Peyer's patch (tissue), 4 donors: ENCODE results near the gene CDH6. TPM values are rescaled to one million over a fixed set of nuclear protein-coding genes. Genes with fewer than 3 reads are reported as not detected.

Experiments
- DNase-seq, 3 donors: peaks; one replicate each; pipeline ENCODE4 v3.0.0-alpha.2; 2017 to 2019
- H3K27ac ChIP-seq, 4 donors: fragments of 200-600 bp; sonication (generic); one replicate each; pipeline ENCODE4 v1.5.1; 2016 to 2019
- H3K27me3 ChIP-seq, 2 donors: fragments of 200-600 bp; sonication (generic); one replicate each; pipeline ENCODE4 v1.5.1; 2019
- H3K36me3 ChIP-seq, 3 donors: fragments of 200-600 bp; sonication (generic); one replicate each; pipeline ENCODE4 v1.5.1; 2016 to 2019
- H3K4me1 ChIP-seq, 4 donors: fragments of 200-600 bp; sonication (generic); one replicate each; pipeline ENCODE4 v1.5.1; 2016 to 2019
- H3K4me3 ChIP-seq, 4 donors: fragments of 200-600 bp; sonication (generic); 1 replicate in 3 of 4; 2 replicates in 1 of 4; pipeline ENCODE4 v1.5.1; 2016 to 2019; ENCODE audit warnings: mild to moderate bottlenecking in 1 of 4
- H3K9me3 ChIP-seq, 4 donors: fragments of 200-600 bp; sonication (generic); one replicate each; pipeline ENCODE4 v1.5.1; 2016 to 2019; ENCODE audit warnings: mild to moderate bottlenecking in 1 of 4
- CTCF ChIP-seq, 6 experiments: fragments of 450-650 bp in 4 of 6; fragments of 200-600 bp in 2 of 6; sonication (generic) in 1 of 6; IDR thresholded peaks; one replicate each; pipeline ENCODE4 v1.5.1; 2017 to 2019; ENCODE audit warnings: antibody characterized with exemption in 6 of 6, mild to moderate bottlenecking in 3 of 6, moderate library complexity in 1 of 6
- POLR2A ChIP-seq, 2 donors: fragments of 450-650 bp; IDR thresholded peaks; one replicate each; pipeline ENCODE4 v1.5.1; 2017; ENCODE audit warnings: antibody characterized with exemption in 2 of 2, mild to moderate bottlenecking in 2 of 2, moderate library complexity in 2 of 2
- total RNA-seq, 4 donors: library from RNA; depleted of rRNA; stranded (reverse); fragments of >200 nt; gene quantifications; one replicate each; pipeline ENCODE4 v1.1.0, GENCODE V29; 2016

CDH6 gene
- total RNA-seq, 4 donors from 2014 or later: 0.85 to 5.8 (median 1.1) TPM

- no peak overlapping the region for H3K4me3 ChIP-seq
- H3K27me3 ChIP-seq: no peaks in the 10 kb centered on the region
- no peak for TF ChIP-seq CTCF (IDR thresholded peaks at IDR 0.05)
- no peak for TF ChIP-seq POLR2A (IDR thresholded peaks at IDR 0.05)
- DNase-seq: no peak
- H3K4me1 ChIP-seq: no peaks in the 10 kb centered on the region
- H3K9me3 ChIP-seq: no peaks in the 10 kb centered on the region
- H3K27ac ChIP-seq: no peak overlapping the region
- no peaks in the 10 kb centered on the region for H3K36me3 ChIP-seq
Measured at GRCh38 chr5:31244921-31245320, 51.4 kb downstream of the CDH6 start.

- TF ChIP-seq POLR2A (IDR thresholded peaks at IDR 0.05) (no peak), CTCF (IDR thresholded peaks at IDR 0.05) (no peak)
- Histone ChIP-seq H3K36me3 (no peaks in the 10 kb centered on the region), H3K27ac (no peak overlapping the region), H3K4me1 (no peaks in the 10 kb centered on the region), H3K27me3 (no peaks in the 10 kb centered on the region), H3K9me3 (no peaks in the 10 kb centered on the region), H3K4me3 (no peak overlapping the region)
- no peak for DNase-seq
Measured at GRCh38 chr5:31247381-31247780, 53.9 kb downstream of the CDH6 start.

GRCh38 chr5:31250201-31250600, 56.7 kb downstream of the CDH6 start:
- Histone ChIP-seq H3K36me3 (no peaks in the 10 kb centered on the region), H3K27ac (no peak overlapping the region), H3K4me3 (no peak overlapping the region), H3K9me3 (no peaks in the 10 kb centered on the region), H3K4me1 (no peaks in the 10 kb centered on the region), H3K27me3 (no peaks in the 10 kb centered on the region)
- DNase-seq: no peak
- TF ChIP-seq POLR2A (IDR thresholded peaks at IDR 0.05) (no peak), CTCF (IDR thresholded peaks at IDR 0.05) (no peak)

GRCh38 chr5:31251032-31251431, 57.5 kb downstream of the CDH6 start:
- Histone ChIP-seq H3K9me3 (no peaks in the 10 kb centered on the region), H3K27ac (no peak overlapping the region), H3K36me3 (no peaks in the 10 kb centered on the region), H3K4me1 (no peaks in the 10 kb centered on the region), H3K27me3 (no peaks in the 10 kb centered on the region), H3K4me3 (no peak overlapping the region)
- TF ChIP-seq CTCF (IDR thresholded peaks at IDR 0.05) (no peak), POLR2A (IDR thresholded peaks at IDR 0.05) (no peak)
- DNase-seq: no peak

GRCh38 chr5:31255041-31255440, 61.6 kb downstream of the CDH6 start:
- H3K9me3 ChIP-seq: no peaks in the 10 kb centered on the region
- no peaks in the 10 kb centered on the region for H3K27me3 ChIP-seq
- H3K4me3 ChIP-seq: no peak overlapping the region
- no peaks in the 10 kb centered on the region for H3K36me3 ChIP-seq
- no peaks in the 10 kb centered on the region for H3K4me1 ChIP-seq
- no peak overlapping the region for H3K27ac ChIP-seq
- DNase-seq: no peak
- TF ChIP-seq POLR2A (IDR thresholded peaks at IDR 0.05): no peak
- TF ChIP-seq CTCF (IDR thresholded peaks at IDR 0.05): no peak

GRCh38 chr5:31268256-31268655, 74.8 kb downstream of the CDH6 start:
- Histone ChIP-seq H3K27me3 (no peaks in the 10 kb centered on the region), H3K4me1 (no peaks in the 10 kb centered on the region), H3K4me3 (no peak overlapping the region), H3K27ac (no peak overlapping the region), H3K36me3 (no peaks in the 10 kb centered on the region), H3K9me3 (no peaks in the 10 kb centered on the region)
- DNase-seq: no peak
- TF ChIP-seq POLR2A (IDR thresholded peaks at IDR 0.05): no peak
